Suppressor macrophage treated with lipopolysaccharide for 1 hour (primary cell): ENCODE data around the gene CMTM7.
A peak's percentile ranks its signal among the peaks of the same experiment; 100 is the strongest.

ENCODE experiments used
- DNase-seq, 3 donors: peaks; one replicate each; pipeline ENCODE4 v3.0.0-alpha.2; 2020 to 2022

CMTM7 gene

DNA sequence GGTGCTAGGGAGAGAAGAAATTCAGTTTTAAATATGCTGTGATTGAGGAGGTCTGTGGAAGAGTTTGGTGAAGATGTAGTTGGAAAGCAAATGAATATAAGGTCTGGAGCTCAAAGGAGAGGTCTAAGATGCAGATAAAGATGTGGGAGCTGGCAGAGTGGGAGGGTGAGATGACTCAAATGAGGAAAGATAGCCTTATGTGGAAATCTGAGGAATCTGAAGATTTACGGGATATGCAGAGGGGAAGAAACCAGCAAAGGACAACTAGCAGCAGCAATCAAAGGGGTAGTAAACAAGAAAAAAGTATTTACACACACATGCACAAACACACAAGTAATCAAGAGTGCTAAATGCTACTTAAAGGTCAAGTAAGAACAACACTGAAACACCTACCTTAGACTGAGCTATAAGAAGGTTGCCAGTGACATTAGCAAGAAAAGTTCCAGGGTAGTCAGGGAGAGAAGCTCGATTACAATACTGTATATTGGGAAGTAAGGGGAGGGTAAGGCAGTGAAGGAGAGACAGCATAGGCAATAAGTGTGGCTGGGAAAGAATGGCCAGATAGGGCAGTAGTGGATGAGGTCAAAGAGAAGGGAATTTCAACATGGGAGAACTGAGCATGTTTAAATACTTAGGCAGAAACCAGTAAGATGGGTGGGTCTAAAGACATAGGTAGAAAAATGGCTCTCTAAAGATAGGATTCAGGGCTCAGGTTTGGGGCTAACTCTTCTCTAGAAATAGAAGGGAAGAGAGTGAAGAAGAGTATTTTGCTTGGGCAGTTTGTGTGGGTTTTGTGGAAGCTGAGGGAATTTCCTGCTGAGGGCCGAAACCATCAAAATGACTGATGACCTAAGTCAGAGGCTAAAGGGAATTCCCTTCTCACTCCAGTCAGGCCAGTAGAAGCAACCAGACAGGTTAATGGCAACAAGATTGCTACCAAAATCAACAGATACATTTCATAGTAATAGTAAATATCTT is 102.1 kb downstream of the CMTM7 start:
- peak; percentile 83 to 95 (median 91) for DNase-seq

DNA sequence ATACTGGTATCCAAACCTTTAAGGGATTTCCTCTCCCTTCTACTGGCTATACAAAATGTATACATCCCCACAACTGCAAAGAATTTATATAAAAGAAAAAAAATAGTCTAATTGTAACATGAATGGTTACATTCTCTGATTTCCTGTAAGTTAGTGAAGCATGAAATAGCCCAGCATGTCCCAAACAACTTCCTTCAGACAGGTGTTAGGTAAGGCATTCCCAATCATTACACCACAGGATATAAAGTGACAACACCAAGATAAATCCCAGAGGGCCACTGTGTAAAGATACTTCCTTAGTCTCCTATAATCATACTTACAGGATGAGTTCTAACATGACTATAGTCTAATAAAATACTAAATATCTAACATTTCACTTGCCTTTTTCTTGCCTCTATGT is 103.4 kb downstream of the CMTM7 start:
- no peak for DNase-seq

DNA sequence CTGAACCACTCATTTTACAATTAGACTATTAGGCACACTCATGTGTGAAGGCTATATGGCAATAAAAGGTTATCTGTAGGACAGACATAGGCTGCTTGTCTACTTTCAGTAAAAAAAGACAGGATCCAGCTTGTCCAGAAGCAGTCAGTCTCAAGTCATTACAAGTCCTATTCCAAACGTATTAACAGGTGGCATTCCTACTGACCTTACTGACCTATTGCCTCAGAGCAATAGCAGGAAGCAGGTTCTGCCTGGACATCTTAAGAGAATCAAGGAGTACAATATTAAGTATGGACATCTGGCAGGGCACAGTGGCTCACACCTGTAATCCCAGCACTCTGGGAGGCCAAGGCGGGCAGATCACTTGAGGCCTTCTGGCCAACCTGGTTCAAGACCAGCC is 104.0 kb downstream of the CMTM7 start:
- DNase-seq, result no peak

DNA sequence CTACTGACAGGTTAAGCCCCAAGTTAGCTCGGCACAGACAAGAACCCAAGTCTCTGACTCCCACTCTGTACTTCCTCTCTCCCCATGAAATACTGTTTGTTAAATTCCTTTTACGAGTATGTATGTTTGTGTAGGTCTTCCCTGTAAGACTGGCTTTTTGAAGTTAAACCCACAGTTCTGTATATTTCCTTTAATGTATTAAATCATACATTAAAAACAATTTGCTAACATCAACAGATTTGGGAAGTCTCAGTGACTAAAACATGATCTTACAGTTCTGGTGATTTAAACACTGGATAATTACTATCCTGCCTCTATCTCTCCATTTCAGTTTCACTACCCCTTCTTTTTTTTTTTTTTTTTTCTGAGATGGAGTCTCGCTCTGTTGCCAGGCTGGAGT is 106.6 kb downstream of the CMTM7 start:
- DNase-seq, result peak; percentile 17 to 72 (median 58)

DNA sequence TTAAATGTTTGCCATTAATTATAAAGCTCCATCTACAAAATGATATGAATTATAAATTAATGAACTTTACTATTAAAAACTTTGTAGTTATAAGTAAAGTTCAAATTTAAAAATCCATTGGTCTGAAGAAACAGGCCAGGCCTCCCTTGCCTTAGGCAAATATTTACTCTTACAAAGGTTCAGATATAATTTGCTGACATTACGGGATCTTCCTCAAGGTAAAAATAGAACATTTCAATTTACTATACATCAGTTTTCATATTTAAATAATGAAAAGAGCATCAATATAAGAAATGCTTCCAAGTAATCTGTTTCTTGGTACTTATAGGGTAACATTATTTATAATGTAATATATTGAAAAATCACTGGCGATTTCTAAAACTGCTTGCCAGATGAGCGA is 107.3 kb downstream of the CMTM7 start:
- DNase-seq, result no peak

DNA sequence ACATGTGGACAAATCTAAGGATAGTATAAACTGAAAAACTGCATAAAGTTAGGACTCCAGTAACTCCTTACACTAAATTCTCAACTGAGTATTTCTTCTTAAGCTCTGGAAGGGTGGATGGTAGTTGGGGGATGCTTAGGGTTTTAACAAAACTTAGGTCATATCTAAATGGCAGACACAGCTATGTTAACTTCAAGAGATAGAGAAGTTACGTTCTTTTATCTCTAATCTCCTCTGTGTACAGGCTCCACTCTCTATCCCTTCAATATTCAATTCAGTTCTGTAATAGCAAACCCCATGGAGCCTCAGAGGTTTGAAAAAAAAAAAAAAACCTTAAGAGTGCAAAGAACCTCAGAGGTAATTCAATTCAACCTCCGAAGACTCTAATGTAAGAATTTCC is 107.9 kb downstream of the CMTM7 start:
- DNase-seq, result no peak

DNA sequence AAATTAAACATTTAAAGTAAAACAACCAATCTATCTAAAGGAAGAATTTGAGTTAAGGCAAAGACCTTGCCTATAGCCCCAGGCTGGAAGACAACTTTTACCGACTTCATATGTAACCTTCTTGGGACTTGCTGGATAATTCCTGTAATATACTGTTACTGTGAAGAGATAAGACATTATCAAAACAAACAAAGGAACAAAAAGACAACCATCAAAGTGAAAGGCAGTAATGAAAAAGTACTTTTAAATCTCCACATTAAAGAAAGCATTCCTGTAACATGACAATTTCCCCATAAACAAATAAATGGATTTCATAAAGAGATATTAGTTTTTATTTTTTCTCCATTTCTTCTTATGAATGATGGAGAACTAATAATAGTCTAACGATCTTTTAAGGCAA is 108.6 kb downstream of the CMTM7 start:
- DNase-seq, result no peak

DNA sequence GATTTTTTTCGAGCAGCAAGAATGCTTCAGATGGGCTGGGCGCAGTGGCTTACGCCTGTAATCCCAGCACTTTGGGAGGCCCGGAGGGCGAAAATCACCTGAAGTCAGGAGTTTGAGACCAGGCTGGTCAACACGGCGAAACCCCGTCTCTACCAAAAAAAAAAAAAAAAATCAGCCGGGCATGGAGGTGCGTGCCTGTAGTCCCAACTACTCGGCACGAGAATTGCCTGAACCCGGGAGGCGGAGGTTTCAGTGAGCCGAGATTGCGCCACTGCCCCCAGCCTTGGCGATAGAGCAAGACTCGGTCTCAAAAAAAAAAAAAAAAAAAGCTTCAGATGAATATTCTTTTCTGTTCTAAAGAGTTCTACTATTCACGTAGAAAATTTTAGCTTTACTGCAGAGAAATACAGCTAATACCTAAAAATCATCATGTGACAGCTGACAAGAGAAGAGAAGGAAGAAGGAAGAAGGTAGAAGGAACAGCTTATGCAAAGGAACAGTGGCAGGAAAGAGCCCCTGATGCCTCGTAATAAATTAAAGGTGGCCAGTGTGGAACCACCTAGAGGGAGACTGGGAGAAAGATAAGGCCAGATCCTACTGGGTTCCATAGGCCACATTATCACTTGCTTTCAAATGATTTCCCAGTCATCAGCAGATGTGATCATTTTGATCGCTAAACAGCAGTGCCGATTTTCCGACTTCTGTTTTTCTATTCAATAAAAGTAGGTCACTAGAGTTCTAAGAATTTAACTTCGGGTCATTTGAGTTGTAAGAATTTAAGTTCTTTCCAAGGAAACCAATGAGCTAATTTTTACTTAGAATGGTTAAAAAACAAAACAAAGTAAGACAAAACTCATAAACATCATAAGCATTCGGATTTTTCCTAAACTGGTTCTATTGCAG is 109.5 kb downstream of the CMTM7 start:
- peak; percentile 28 to 42 (median 33) for DNase-seq

DNA sequence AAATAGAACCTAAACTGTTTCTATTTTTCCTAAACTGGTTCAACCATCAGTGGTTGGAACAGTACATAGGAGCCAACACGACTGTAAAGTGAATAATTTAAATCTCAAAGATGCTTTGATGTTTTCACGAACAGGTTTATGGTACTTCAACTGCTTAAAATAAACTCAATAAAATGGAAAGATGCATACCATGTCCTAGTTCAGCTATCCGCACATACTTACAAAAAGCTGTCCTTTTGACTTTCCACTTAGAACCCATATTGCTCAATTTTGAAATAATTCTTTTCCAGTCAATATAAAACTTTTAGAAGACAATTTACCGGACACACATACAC is 110.1 kb downstream of the CMTM7 start:
- DNase-seq, result no peak

DNA sequence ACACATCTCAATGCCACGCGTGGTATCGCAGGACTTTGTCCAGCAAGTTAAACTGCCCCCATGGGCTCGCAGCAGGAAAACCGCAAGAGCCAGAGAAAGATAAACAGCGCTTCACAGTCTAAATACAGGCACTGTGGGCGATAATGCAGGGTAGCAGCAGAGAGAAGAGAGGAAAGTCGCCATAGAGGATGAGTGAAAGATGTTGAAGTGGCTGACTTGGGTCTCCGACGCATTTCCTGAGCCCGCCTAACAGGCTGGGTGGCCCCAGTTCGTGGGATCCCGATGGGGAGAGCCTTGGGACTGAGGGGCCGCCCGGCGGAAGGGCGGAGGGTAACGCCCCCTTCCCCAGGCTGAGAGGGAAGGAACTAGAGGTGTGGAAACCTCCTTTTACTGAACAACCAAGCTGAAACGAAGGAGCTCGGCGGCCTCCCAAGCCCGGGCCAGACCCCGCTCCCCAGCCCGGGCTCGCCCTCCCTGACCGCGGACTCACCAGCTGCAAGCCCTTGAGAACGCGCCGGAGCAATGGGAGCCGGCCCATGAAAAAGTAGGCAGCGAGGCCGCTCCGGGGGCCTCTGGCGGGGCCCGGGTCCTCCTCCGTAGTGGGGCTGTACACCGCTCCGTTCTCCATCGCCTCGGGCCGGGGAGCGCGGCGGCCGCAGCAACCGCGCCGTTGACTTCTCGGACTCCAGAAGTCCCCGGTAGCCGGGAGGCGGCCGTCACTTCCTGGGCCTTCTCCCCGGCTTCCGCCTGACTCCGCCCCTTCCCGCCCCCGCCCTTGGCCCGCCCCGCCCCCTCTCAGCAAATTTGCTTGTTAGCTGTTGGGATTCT is 110.7 kb downstream of the CMTM7 start, which contains the start of gene CMTM6:
Gene CMTM6 (minus strand): TSS at position 735 of the 828 bp plus-strand sequence. CDS start 107 bp downstream, at position 628.
- DNase-seq, result peak; percentile 90 to 95 (median 90)

DNA sequence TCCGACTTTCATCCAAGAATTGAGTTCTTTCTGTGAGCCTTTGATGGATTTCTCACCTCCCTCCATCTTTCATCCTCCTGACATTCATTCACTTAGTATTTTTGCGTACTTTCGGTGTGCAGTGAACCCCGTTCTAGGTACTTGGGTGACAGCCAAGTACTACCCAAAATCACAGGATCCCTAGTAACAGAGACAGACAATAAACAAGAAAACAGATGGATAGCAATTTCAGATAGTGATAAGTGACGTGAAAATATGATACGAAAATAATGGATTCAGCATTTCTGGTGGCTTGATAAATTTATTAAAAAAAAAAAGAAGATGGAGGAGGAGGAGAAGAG is 111.3 kb downstream of the CMTM7 start:
- no peak for DNase-seq
